Thymus (tissue), 11 donors: ENCODE measurements around the gene COL5A1. TPM values are rescaled to one million over a fixed set of nuclear protein-coding genes. Genes with fewer than 3 reads are reported as not detected.

Source experiments
- DNase-seq, 9 donors: peaks; one replicate each; pipeline ENCODE4 v3.0.0-alpha.2; 2013; ENCODE audit warnings: low spot score in 9 of 9, low read depth in 6 of 9, missing footprints in 1 of 9
- H3K27ac ChIP-seq, 2 donors: one replicate each; pipeline ENCODE4 v1.5.1; 2013; ENCODE audit warnings: control low read depth in 1 of 2, low read depth in 1 of 2, low read length in 1 of 2, mild to moderate bottlenecking in 1 of 2, moderate library complexity in 1 of 2
- H3K27me3 ChIP-seq, 2 donors: one replicate each; pipeline ENCODE4 v1.5.1; 2013; ENCODE audit warnings: low read length in 1 of 2; ENCODE audit not compliant: control insufficient read depth in 2 of 2, insufficient read depth in 1 of 2
- H3K36me3 ChIP-seq, 2 donors: one replicate each; pipeline ENCODE4 v1.5.1; 2013; ENCODE audit warnings: low read length in 1 of 2, mild to moderate bottlenecking in 1 of 2, moderate library complexity in 1 of 2; ENCODE audit not compliant: control insufficient read depth in 2 of 2, insufficient read depth in 2 of 2
- H3K4me1 ChIP-seq, 2 donors: one replicate each; pipeline ENCODE4 v1.5.1; 2013; ENCODE audit warnings: low read length in 2 of 2; ENCODE audit not compliant: control insufficient read depth in 2 of 2, insufficient read depth in 2 of 2
- H3K4me3 ChIP-seq, 2 donors: one replicate each; pipeline ENCODE4 v1.5.1; 2013; ENCODE audit warnings: low read length in 2 of 2, control low read depth in 1 of 2, mild to moderate bottlenecking in 1 of 2
- H3K9me3 ChIP-seq, 2 donors: one replicate each; pipeline ENCODE4 v1.5.1; 2013; ENCODE audit warnings: low read length in 1 of 2, mild to moderate bottlenecking in 1 of 2; ENCODE audit not compliant: control insufficient read depth in 2 of 2, insufficient read depth in 1 of 2
- WGBS: extraction: QIAGEN DNeasy Blood & Tissue Kit; methylation state at CpG from one replicate; pipeline ENCODE4 v1.1.7; 2013; 5-methylcytosine and 5-hydroxymethylcytosine counted together
- polyA plus RNA-seq: library from polyadenylated mRNA; stranded (reverse); fragments of 200-250 nt; gene quantifications from one replicate; pipeline ENCODE4 v1.2.3, GENCODE V29; 2013
- total RNA-seq: library from RNA; stranded (reverse); fragments of 120-200 nt; gene quantifications from one replicate; pipeline ENCODE4 v1.2.4, GENCODE V29; 2013
- donor health status: healthy.

Gene COL5A1
- total and polyA plus RNA-seq, 2 donors, result 3.2 to 7.6 TPM

GRCh38 chr9:134807716-134808446, 166.3 kb downstream of the COL5A1 start:
- DNase-seq, result no peak
- no peaks in the 10 kb centered on the region for H3K9me3 ChIP-seq
- H3K36me3 ChIP-seq, result no peaks in the 10 kb centered on the region
- no peaks in the 10 kb centered on the region for H3K27me3 ChIP-seq
- H3K27ac ChIP-seq, result no peak overlapping the region
- H3K4me1 ChIP-seq, result no peaks in the 10 kb centered on the region
- WGBS, result 93% methylated on average over 9 of the region's 9 CpGs
- no peak overlapping the region for H3K4me3 ChIP-seq

GRCh38 chr9:134808447-134808792, 166.8 kb downstream of the COL5A1 start:
- Histone ChIP-seq H3K36me3 (no peaks in the 10 kb centered on the region), H3K4me1 (no peaks in the 10 kb centered on the region), H3K9me3 (no peaks in the 10 kb centered on the region), H3K27me3 (no peaks in the 10 kb centered on the region), H3K4me3 (no peak overlapping the region), H3K27ac (no peak overlapping the region)
- WGBS, result 96% methylated on average over 6 of the region's 6 CpGs
- DNase-seq, result no peak

- Histone ChIP-seq H3K4me1 (no peaks in the 10 kb centered on the region), H3K36me3 (no peaks in the 10 kb centered on the region), H3K27ac (no peak overlapping the region), H3K4me3 (no peak overlapping the region), H3K27me3 (no peaks in the 10 kb centered on the region), H3K9me3 (no peaks in the 10 kb centered on the region)
- 94% methylated on average over 15 of the region's 15 CpGs for WGBS
- no peak for DNase-seq
Measured at GRCh38 chr9:134809292-134809691, 167.7 kb downstream of the COL5A1 start.

GRCh38 chr9:134809826-134810225, 168.2 kb downstream of the COL5A1 start:
- H3K4me3 ChIP-seq, result no peak overlapping the region
- no peaks in the 10 kb centered on the region for H3K9me3 ChIP-seq
- no peaks in the 10 kb centered on the region for H3K36me3 ChIP-seq
- H3K27ac ChIP-seq, result no peak overlapping the region
- WGBS, result 96% methylated on average over 10 of the region's 10 CpGs
- no peaks in the 10 kb centered on the region for H3K27me3 ChIP-seq
- H3K4me1 ChIP-seq, result no peaks in the 10 kb centered on the region
- DNase-seq, result no peak

GRCh38 chr9:134811079-134811672, 169.6 kb downstream of the COL5A1 start:
- no peak for DNase-seq
- 95% methylated on average over 22 of the region's 22 CpGs for WGBS
- no peak overlapping the region for H3K27ac ChIP-seq
- H3K36me3 ChIP-seq, result no peaks in the 10 kb centered on the region
- no peak overlapping the region for H3K4me3 ChIP-seq
- no peaks in the 10 kb centered on the region for H3K9me3 ChIP-seq
- H3K4me1 ChIP-seq, result no peaks in the 10 kb centered on the region
- no peaks in the 10 kb centered on the region for H3K27me3 ChIP-seq

GRCh38 chr9:134811673-134812342, 170.2 kb downstream of the COL5A1 start:
- Histone ChIP-seq H3K36me3 (no peaks in the 10 kb centered on the region), H3K27me3 (no peaks in the 10 kb centered on the region), H3K4me1 (no peaks in the 10 kb centered on the region), H3K4me3 (no peak overlapping the region), H3K9me3 (no peaks in the 10 kb centered on the region), H3K27ac (no peak overlapping the region)
- DNase-seq, result no peak
- 94% methylated on average over 14 of the region's 14 CpGs for WGBS

GRCh38 chr9:134812343-134812673, 170.7 kb downstream of the COL5A1 start:
- Histone ChIP-seq H3K27me3 (no peaks in the 10 kb centered on the region), H3K36me3 (no peaks in the 10 kb centered on the region), H3K9me3 (no peaks in the 10 kb centered on the region), H3K4me1 (no peaks in the 10 kb centered on the region), H3K27ac (no peak overlapping the region), H3K4me3 (no peak overlapping the region)
- 93% methylated on average over 11 of the region's 11 CpGs for WGBS
- DNase-seq, result no peak

- DNase-seq, result no peak
- Histone ChIP-seq H3K27ac (no peak overlapping the region), H3K9me3 (no peaks in the 10 kb centered on the region), H3K36me3 (no peaks in the 10 kb centered on the region), H3K4me1 (no peaks in the 10 kb centered on the region), H3K4me3 (no peak overlapping the region), H3K27me3 (no peaks in the 10 kb centered on the region)
- WGBS, result 97% methylated on average over 19 of the region's 19 CpGs
Measured at GRCh38 chr9:134813841-134814240, 172.2 kb downstream of the COL5A1 start.

- H3K36me3 ChIP-seq, result no peaks in the 10 kb centered on the region
Measured at GRCh38 chr9:134814598-134815215, 173.1 kb downstream of the COL5A1 start.

More at GRCh38 chr9:134814598-134815215, 173.1 kb downstream of the COL5A1 start:
- Histone ChIP-seq H3K9me3 (no peaks in the 10 kb centered on the region), H3K27ac (no peak overlapping the region), H3K4me3 (no peak overlapping the region), H3K27me3 (no peaks in the 10 kb centered on the region), H3K4me1 (no peaks in the 10 kb centered on the region)
- 96% methylated on average over 16 of the region's 16 CpGs for WGBS
- DNase-seq, result no peak
